HG02970 (cell line): Measurements from ENCODE around the gene SEC14L5.

ENCODE experiments used
- ATAC-seq: cut with Tn5 transposase; IDR thresholded peaks from one replicate; pipeline ENCODE4 v1.9.1; 2021; ENCODE audit warnings: mild to moderate bottlenecking, moderate library complexity, moderate number of reproducible peaks; ENCODE audit not compliant: unreplicated experiment, low FRiP score

The SEC14L5 gene

GRCh38 chr16:4957720-4958509 is at the start of gene SEC14L5:
Gene SEC14L5 (plus strand): TSS chr16:4958330. CDS start chr16:4959324, 994 bp downstream.
- peak; percentile 58 for ATAC-seq

- no peak for ATAC-seq
Observed at GRCh38 chr16:4908854-4909401, 49.2 kb upstream of the SEC14L5 start.

- ATAC-seq: no peak
Observed at GRCh38 chr16:4909825-4910224, 48.3 kb upstream of the SEC14L5 start.

- ATAC-seq: no peak
Observed at GRCh38 chr16:4910828-4911227, 47.3 kb upstream of the SEC14L5 start.

- ATAC-seq: no peak
Observed at GRCh38 chr16:4911970-4912386, 46.2 kb upstream of the SEC14L5 start.

GRCh38 chr16:4913130-4913773 is 44.9 kb upstream of the SEC14L5 start:
- no peak for ATAC-seq

- no peak for ATAC-seq
Observed at GRCh38 chr16:4913774-4914525, 44.2 kb upstream of the SEC14L5 start.

- no peak for ATAC-seq
Observed at GRCh38 chr16:4914528-4915225, 43.5 kb upstream of the SEC14L5 start.

GRCh38 chr16:4915226-4915761 is 42.8 kb upstream of the SEC14L5 start:
- ATAC-seq: no peak

GRCh38 chr16:4917117-4917516 is 41.0 kb upstream of the SEC14L5 start:
- no peak for ATAC-seq

GRCh38 chr16:4918781-4919251 is 39.3 kb upstream of the SEC14L5 start:
- no peak for ATAC-seq

GRCh38 chr16:4920826-4921225 is 37.3 kb upstream of the SEC14L5 start:
- no peak for ATAC-seq

GRCh38 chr16:4922721-4923342 is 35.3 kb upstream of the SEC14L5 start:
- no peak for ATAC-seq

GRCh38 chr16:4923853-4924252 is 34.3 kb upstream of the SEC14L5 start:
- no peak for ATAC-seq

- ATAC-seq: no peak
Observed at GRCh38 chr16:4924593-4925292, 33.4 kb upstream of the SEC14L5 start.

- ATAC-seq: no peak
Observed at GRCh38 chr16:4925293-4925607, 32.9 kb upstream of the SEC14L5 start.

- no peak for ATAC-seq
Observed at GRCh38 chr16:4925791-4926190, 32.3 kb upstream of the SEC14L5 start.

GRCh38 chr16:4926928-4927327 is 31.2 kb upstream of the SEC14L5 start:
- ATAC-seq: no peak

- ATAC-seq: no peak
Observed at GRCh38 chr16:4927661-4928060, 30.5 kb upstream of the SEC14L5 start.
